Germinal center (tissue), 1 donor: ENCODE data around the gene TTBK1.

Experiments
- DNase-seq: peaks from one replicate; pipeline ENCODE4 v3.0.0; 2012; ENCODE audit warnings: mixed read lengths, low spot score

Gene TTBK1

DNA sequence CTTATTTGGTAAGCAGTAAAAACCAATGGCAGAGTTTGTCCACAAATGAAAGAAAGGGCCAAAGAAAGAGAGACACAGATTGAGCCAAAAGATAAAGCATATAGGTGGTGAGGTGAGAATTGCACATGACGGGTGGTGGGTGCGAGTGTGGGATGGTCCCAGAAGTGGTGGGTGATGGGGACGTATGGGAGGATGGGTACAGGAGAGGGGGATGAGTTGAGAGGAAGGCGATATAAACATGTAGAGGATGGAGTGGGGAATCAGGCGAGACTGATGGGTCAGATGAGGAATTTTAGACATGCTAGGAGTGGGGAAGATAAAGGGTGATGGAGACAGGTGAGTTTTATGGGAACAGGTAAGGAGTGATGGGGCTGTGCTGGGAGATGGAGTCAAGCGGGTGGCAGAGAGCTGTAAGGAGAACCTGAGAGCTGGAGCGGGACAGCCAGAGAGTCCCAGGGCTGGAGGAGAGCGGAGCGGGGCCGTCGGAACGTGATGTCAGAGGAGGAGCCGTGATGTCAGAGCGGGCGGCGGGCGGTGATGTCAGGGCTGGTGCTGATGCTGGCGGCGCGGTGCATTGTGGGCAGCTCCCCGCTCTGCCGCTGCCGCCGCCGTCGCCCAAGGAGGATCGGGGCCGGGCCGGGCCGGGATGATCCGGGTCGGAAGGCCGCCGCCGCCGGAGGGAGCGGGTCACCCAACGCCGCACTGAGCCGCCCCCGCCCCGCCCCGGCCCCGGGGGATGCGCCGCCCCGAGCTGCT is at the start of gene TTBK1:
TSS of gene TTBK1 (plus strand) at position 574 of the 756 bp plus-strand sequence. CDS start 3,180 bp downstream, outside the sequence.
- peak; percentile 41 for DNase-seq

DNA sequence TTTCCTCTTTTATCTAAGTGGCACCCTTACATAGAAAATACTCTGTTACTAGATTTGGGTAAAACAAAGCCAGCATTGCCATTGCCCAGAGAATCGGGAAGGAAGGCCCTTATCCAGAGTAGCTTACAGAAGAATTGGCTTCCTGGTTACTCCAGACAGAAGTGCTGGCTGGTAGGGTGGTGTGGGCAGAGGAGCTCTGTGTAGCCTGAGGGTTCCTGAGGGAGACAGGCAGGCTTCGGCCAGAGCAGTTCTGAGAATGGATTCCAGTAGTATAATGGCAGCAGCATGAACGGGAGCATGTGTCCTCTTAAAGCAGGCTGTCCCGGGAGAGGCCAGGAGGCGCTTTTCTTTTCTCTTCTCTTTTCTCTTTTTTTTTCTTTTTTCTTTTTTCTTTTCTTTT is 49.4 kb upstream of the TTBK1 start:
- no peak for DNase-seq

- DNase-seq: no peak
Observed at GRCh38 chr6:43196337-43196736, 46.9 kb upstream of the TTBK1 start.

- no peak for DNase-seq
Observed at GRCh38 chr6:43199912-43200311, 43.4 kb upstream of the TTBK1 start.

DNA sequence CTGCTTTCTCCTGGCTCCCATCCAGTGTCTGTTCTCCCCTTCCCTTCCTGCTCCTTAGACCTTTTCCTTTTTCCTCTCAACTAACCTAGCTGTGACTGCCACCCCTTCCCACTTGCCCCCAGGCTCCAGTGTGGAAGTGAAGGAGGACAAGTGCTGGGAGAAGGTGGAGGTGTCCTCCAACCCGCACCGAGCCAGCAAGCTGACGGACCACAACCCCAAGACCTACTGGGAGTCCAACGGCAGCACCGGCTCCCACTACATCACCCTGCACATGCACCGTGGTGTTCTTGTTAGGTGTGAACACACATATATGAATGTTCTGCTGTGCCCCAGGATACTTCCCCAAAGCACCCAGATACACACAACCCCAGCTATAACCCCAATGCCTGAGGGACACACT is 42.7 kb upstream of the TTBK1 start:
- DNase-seq: no peak

DNA sequence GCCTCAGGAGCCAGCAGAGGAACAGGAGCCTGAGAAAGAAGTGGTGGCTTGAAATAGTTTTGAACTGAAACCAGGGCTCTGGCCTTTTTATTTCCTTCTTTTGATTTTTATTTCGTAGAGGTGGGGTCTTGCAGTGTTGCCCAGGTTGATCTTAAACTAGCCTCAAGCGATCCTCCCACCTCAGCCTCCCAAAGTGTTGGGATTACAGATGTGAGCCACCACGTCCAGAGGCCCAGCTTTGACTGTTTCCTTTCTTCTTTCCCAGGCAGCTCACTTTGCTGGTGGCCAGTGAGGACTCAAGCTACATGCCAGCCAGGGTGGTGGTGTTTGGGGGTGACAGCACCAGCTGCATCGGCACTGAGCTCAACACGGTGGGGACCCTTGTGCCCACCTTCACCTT is 40.8 kb upstream of the TTBK1 start:
- no peak for DNase-seq

- no peak for DNase-seq
Observed at GRCh38 chr6:43203029-43203717, 40.1 kb upstream of the TTBK1 start.

DNA sequence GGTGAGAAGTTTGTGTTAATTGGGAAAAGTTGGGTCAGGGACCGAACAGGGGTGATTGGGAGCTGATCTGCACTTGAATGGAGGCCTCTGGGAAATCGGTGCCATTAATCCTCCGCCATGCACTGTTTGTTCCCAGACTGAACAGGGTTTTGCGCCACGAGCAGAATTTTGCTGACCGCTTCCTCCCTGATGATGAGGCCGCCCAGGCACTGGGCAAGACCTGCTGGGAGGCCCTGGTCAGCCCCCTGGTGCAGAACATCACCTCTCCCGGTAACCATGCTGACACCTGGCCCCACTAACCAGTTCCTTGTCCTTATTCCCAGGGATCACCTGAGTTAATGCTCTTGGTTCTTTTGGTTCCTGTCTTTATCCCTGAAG is 39.6 kb upstream of the TTBK1 start:
- no peak for DNase-seq

DNA sequence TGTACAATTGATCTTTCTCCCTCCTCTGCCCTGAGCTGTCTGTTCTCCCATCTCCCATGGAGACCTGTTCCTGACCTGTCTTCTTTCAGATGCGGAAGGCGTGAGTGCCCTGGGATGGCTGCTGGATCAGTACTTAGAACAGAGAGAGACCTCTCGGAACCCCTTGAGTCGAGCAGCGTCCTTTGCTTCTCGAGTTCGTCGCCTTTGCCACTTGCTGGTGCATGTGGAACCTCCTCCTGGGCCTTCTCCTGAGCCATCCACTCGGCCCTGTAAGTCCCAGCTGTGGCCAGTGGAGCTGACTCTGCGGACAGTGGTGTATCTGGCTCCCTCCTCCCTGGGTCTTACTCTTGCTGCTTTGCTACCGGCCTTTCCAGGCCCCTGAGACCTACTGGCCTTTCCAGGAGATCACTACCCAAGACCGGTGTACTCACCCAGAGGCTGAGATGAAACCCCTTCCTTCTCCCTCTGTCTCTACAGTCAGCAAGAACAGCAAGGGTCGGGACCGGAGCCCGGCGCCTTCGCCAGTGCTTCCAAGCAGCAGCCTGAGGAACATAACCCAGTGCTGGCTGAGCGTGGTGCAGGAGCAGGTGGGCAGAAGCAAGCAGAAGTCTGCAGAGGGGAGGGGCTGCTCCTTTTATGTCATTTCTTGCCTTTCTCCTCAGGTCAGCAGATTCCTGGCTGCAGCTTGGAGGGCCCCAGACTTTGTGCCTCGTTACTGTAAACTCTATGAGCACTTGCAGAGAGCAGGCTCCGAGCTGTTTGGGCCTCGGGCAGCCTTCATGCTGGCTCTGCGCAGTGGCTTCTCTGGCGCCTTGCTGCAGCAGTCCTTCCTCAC is 38.8 kb upstream of the TTBK1 start:
- DNase-seq: no peak

DNA sequence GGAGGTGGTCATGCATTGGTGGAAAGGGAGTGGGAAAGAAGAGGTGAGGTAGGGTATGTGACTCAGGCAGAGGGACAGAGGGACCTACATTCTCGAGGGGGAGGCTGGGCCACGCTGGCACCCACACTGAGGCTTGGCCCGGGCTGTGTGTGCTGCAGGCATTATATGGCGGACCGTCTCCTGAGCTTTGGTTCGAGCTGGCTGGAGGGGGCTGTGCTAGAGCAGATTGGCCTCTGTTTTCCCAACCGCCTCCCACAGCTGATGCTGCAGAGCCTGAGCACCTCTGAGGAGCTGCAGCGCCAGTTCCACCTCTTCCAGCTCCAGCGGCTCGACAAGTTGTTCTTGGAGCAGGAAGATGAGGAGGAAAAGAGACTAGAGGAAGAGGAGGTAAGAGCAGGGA is 37.4 kb upstream of the TTBK1 start:
- no peak for DNase-seq

DNA sequence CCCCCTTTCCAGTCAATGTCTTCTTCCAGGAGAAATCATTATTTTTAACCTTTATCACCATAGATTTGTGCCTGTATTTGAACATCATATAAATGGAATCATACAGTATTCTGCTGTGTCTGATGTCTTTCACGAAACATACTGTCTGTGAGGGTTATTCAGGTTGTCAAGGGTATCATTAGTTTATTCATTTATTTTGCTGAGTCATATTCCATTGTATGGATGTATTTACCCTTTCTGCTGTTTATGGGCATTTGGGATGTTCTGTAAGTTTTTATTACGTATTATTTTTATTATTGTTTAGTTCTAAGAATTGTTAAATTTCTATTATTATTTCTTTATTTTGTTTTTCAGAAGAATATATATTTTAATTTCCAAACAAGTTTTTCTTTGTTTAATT is 36.0 kb upstream of the TTBK1 start:
- DNase-seq: no peak

- no peak for DNase-seq
Observed at GRCh38 chr6:43211955-43212354, 31.3 kb upstream of the TTBK1 start.

DNA sequence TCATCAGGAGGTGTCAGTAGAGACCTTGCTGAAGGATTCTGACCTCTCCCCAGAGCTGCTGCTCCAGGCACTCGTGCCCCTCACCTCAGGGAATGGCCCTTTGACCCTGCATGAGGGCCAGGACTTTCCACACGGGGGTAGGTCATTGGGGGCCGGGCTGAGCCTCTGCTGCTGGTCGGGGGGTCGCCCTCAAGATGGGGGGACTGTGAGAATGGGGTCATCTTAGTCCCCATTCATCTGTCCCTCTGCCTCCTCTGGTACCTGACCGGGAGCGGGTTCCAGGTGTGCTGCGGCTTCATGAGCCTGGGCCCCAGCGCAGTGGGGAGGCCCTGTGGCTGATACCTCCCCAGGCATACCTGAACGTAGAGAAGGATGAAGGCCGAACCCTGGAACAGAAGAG is 29.9 kb upstream of the TTBK1 start:
- DNase-seq: no peak

DNA sequence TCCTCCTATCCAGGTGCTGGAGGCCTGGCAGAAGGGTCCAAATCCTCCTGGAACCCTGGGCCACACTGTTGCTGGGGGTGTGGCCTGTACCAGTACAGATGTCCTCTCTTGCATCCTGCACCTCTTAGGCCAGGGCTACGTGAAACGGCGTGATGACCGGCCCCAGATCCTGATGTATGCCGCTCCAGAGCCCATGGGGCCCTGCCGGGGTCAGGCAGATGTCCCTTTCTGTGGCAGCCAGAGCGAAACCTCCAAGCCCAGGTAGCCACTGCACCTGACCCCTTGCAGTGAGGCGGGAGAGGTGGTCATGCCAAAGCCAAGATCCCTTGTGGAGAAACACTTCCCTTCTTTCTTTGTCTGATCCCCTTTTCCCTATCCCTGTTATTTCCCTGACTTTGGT is 28.2 kb upstream of the TTBK1 start:
- DNase-seq: no peak

- DNase-seq: no peak
Observed at GRCh38 chr6:43216200-43216599, 27.1 kb upstream of the TTBK1 start.

DNA sequence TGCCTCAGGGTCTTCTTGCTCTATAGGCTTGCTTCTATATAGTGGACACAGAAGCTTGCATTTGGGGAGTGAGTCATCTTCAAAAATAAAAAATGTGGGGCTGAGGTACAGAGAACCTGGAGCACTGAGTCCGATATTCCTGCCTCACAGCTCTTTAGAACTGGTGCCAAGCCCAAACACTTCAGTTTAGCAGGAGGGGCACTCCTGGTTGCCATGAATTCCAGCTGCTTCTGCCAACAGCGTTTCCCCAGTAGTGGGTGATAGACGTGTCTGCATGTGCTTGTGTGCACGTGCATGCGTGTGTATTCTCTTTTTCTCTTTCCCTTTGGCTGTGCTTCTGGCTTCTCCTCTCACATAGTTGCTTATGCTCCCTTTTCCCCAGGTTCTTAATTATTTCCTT is 25.9 kb upstream of the TTBK1 start:
- DNase-seq: no peak

DNA sequence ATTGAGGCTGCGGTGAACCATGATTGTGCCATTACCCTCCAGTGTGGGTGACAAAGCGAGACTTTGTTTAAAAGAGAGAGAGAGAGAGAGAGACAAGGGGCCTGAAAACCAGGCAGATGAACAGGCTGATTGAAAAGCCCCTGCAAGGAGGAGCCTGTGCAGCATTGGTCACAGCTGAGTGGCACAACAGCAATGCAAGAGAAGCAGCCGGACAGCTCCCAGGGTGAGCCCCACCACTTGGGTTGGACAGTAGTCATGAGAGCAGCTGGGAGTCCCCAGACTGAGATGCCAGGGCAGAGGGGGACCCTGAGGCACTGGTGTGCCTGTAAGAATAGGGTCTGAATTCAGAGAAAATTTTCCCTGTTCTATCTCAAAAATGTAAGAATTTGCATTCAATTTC is 24.2 kb upstream of the TTBK1 start:
- DNase-seq: no peak

DNA sequence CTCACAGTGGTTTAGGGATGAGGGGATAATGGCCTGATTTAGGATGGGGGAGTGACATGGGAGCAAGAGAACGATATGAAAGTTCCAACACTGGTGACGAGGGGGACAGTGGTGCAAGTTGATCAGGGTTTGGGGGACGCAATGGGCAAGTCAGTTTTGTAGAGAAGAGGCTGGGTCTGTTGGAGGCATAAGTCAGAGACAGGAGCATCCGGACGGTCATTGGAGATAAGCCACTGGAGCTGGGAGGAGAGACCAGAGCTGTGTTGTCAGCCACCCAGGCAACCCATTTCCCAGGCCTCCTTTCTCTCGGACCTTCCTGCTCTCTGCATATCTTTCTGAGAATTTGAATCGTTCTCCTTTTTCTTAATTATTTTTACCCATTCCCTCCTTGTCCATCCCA is 23.5 kb upstream of the TTBK1 start:
- no peak for DNase-seq

GRCh38 chr6:43220439-43220951 is 22.8 kb upstream of the TTBK1 start:
- no peak for DNase-seq

GRCh38 chr6:43221046-43221972 is 22.0 kb upstream of the TTBK1 start:
- no peak for DNase-seq

DNA sequence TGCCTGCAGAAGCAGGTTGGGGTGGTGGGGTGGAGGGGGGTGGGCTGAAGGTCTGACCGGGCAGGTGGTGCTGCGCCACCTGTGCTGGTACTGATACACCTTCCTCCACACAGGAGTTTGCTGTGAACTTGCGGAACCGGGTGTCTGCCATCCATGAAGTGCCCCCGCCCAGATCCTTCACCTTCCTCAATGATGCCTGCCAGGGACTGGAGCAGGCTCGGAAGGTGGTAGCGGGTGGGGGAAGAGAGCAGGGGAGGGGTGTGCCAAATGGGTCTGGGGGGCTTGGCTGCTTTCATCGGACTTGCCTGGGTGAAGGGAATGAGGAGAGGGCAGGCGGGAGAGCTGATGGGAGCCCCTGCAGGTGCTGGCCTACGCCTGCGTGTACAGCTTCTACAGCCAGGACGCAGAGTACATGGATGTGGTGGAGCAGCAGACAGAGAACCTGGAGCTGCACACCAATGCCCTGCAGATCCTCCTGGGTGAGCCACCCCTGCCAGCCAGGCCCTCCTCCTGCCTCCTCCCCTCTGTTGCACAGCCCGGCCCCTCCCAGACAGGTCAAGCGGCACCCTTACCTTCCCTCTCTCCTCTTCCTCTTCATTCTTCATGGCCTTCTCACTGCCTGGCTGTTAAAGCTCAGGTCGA is 20.7 kb upstream of the TTBK1 start:
- DNase-seq: no peak
